Glomerular visceral epithelial cell (primary cell): ENCODE measurements around the gene CCDC192.
"Not testable (repeated sequence)": the region's sequence is repeated elsewhere in the genome, so short reads cannot be mapped to it uniquely, and the experiment has no call there.

Experiments
- DNase-seq: peaks from one replicate; pipeline ENCODE4 v3.0.0-alpha.2; 2016; ENCODE audit errors: extremely low spot score

Gene CCDC192, protein sequence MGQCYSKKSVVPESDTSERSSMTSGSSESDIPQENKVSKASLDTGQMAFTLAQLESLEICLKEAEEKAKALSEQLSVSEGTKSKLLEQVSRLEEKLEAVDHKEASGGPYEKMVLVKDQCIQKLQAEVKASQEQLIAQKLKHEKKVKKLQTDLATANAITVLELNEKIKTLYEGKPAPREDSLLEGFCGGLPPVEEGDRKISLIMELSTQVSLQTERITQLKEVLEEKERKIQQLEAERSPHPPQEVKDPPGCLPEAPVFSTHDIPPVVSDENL

DNA sequence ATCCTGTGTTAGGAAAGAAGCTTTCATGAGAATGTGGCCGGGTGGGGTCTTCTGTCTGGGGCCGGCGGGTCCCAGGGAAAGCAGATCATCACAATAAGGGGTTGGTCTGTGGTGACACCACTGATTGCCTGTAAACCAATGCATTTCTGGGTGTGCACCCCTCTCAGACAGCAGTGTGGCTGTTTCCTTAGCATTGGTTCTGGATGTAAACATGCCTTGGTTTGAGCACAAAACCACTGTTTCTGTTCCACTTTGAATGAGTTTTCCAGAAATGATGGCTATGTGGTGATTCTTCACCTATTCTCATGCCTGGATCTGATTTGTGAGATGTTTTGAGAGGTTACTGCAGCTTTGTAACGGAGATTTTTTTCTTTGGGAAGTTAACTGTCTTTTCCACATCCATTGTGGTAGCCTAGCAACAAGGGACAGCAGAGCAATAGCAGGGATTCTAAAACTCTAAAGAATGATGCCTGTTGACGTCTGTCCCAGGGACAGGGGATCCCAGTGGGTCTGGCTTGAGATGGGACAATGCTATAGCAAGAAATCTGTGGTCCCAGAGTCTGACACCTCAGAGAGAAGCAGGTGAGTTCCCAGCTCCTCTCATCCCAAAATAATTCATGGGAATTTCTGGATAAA, at the start of gene CCDC192:
CCDC192 (plus strand) TSS at position 466 of the 636 bp plus-strand sequence; CDS start at position 521, 55 bp downstream.
- DNase-seq = no peak

DNA sequence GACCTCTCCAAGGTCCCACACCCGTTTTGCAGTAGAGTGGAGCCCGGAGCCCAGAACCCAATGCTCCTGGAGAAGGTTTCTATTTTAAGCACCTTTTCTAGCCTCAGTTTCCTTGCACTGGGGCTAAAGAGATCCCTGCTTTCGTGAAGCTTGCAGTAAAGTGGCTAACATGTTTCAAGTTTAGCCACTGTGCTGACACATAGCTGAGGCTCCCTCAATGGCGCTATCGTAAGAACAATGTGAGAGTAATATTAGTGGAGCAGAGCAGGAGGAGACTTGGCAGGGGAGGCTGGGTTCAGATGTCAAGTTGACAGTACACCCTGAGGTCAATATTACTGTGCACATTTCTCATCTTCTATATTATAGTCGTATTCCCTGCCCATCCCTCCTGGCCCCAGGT, 46.4 kb upstream of the CCDC192 start:
- DNase-seq = no peak

DNA sequence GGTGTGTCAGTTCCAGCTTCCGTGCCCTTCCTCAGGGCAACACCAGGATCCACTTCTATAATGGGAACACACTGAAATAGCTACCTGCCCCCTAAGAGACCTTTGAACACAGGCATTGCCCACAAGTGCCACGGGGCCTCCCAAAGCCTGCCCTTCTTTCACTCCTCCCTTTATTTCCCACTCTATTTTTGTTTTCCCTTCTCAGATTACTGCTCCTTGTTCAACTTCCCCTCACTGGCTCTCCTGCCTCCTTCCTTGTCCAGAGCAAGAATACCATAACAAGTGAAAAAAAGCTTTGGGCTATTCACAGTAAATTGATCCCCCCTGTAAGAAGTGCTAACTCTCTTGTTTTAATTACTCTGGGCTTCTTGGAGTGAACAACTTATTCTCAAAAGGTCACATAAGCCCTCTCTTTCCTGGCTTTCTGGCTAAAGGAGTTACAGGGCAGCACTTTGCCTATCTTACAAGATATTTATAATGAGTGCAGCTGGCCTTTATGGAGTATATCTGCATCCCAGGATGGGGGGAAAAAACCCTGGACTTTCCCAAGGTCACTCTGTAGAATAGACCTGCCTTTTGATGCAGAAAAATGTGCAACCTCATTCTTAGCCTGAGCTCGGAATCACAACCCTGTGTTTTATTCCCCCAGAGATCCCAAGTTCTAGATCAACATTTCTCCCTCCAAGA, 43.0 kb upstream of the CCDC192 start:
- no peak for DNase-seq

DNA sequence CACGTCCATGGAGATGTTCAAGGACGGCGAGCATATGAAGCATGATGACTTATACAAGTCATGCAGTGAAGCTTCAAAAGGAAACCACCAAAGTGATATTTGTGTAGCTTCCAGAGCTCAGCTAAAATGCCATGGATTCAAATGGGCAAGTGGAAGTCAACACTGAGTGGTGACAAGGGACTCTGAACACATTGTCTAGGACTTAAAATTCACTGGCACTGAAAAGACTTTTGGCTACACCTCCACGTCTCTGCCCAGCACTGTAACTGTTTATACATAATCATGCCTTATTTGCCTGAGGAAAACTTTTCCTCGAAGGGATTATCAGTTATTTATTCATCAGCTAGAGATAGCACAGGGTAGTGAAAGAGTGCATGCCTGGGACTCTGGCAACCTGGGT, 39.1 kb upstream of the CCDC192 start:
- DNase-seq = no peak

DNA sequence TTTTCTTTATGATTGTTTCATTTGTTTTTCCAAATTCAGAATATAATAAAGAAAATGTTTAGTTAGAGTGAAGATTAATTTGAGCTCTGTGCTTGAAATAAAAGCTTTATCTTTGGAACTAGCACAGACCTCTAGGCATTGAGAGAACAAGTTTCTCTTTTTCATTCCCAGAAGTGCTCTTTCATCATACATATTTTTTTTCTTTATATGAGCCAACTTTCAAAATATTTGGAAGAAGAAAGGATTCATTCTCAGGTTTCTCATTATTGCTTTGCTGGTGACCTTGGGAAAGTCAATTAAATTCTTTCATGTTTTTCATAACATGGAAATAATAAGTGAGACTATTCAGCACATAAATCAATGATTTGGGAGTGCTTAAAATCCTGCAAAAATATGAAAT, 37.5 kb upstream of the CCDC192 start:
- no peak for DNase-seq

DNA sequence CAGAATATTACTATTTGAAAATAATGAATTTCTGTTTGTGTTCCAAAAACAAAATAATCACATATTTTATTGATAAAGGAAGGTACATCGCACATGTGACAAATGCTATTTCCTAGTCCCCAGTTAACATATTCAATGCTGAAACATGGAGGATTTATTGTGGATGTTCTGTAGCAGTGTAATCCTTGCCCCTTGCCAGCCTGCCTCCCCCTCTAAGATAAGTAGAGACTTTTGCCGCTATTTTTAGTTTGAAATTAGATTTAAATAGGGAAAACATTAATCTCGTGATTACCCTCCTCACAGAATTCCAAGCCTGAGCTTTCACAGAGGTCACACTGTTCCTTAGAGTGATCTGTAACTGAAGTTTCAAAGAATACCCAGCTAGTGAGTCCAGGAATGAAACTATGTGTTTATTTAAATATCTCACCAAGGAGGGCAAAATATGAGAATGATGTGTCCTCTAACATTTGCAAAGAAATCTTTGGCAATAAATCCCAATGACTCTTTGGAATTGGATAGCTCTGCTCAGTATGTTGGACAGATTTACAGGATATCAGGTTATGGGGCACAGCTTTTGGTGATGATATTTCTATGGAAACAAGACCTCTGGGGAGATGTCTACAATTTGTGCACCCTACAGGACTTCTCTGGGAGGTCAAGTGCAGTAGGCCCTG, 37.0 kb upstream of the CCDC192 start:
- DNase-seq = no peak

DNA sequence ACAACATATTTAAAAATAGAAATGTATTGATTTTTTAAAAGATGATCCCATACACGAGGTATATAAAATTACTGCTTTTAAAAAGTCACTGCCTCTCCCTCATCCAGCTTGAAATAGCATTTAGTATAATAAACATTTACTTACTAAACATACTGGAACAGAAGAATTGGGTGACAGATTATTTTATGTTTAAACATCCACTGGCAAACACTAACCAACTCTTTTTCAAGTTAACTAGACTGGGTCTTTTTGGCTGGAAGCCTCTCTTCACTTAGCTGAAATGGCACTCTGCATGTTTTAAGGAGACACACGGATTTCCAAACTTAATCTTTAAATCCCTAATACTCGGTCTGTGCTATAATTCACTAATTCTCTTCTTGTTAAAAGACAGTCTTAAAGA, 35.3 kb upstream of the CCDC192 start:
- no peak for DNase-seq

DNA sequence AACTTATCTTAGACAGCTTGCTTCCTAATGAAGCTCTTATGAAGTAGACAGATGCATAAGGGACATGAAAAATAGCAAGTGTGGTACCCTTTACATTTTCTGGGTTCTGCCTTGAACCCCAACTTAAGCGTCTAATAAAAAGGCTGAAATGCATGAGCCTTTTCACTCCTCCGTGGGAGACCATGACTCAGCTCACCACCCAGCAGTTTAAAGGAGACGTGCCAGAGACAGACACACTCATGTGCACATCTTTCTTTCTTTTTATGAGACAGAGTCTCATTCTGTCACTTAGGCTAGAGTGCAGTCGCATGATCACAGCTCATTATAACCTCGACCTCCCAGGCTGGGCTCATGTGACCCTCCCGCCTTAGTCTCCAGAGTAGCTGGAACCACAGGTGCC, 32.0 kb upstream of the CCDC192 start:
- DNase-seq = peak; percentile 23

DNA sequence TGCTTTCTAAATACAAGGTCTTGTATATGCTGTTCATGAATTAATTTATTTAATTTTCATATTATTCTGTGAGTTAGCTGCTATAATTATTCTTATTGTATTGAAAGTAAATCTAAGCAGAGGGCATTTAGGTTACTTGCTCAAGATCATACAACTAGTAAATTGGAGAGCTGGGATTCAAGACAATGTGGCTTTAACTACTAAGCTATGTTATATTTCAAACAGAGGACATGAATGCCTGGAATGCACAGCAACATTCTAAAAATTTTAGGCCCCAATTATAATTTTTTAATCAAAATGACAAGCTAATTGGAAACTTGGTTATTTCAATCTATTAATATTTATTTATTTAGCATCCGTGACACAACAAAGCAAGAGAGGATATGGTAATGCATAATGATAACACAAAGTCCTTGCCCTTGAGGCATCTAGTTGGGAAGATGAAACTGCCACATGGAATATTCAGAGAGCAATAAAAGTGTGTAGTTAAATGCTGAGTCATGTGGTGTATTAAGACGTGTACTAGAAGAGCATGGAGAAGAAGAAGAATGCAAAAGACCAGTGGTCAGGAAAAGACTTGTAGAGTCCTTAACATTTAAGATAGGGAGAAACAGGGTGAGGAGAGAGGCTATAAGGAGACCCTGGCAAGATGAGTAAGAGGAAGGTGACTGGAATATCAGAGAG, 29.9 kb upstream of the CCDC192 start:
- no peak for DNase-seq

DNA sequence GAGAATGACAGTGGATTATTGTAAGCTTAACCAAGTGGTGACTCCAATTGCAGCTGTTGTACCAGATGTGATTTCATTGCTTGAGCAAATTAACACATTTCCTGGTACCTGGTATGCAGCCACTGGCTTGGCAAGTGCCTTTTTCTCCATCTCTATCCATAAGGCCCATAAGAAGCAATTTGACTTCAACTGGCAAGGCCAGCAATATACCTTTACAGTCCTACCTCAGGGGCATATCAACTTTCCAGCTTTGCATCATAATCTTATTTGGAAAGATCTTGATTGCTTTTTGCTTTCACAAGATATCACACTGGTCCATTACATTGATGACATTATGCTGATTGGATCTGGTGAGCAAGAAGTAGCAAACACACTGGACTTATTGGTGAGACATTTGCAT, 26.2 kb upstream of the CCDC192 start:
- DNase-seq = not testable (repeated sequence)

DNA sequence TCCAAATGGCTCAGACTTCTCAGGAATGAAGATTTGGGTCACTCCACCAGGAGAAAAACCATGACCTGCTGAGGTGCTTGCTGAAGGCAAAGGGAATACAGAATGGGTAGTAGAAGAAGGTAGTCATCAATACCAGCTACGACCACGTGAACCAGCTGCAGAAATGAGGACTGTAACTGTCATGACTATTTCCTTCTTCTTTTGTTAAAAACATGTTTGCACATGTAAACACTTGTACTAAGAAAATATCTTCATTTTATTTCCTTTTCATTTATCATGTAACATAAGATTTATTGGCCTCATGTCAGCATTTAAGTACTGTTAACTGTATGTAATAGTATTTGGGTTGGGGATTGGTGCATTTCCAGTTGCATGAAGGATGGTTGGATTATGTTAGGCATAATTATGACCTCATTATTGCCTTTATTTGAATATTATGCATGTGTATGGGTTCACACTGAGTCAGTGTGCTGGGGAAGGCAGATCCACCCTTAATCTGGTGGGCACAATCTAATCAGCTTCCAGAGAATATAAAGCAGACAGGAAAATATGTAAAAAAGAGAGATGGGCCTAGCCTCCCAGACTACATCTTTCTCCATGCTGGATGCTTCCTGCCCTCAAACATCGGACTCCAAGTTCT, 23.4 kb upstream of the CCDC192 start:
- not testable (repeated sequence) for DNase-seq

DNA sequence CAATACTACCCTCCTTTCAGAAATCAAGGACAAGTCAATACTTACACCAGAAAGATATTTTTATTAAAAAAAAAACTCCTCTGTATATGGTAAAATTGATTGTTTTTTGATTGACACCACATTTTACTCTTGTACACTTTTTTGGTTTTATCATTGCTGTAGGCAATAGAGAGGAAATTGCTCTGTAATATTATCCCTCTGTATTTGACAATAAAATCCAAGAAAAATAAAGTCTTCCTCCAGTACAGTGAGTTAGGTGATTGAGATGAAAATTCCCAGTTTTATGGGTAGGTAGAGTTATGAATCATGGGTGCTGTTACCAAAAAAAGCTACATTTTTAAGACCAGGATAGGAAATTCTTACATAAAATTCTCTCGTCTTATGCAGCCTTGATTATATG, 22.6 kb upstream of the CCDC192 start:
- DNase-seq = no peak

DNA sequence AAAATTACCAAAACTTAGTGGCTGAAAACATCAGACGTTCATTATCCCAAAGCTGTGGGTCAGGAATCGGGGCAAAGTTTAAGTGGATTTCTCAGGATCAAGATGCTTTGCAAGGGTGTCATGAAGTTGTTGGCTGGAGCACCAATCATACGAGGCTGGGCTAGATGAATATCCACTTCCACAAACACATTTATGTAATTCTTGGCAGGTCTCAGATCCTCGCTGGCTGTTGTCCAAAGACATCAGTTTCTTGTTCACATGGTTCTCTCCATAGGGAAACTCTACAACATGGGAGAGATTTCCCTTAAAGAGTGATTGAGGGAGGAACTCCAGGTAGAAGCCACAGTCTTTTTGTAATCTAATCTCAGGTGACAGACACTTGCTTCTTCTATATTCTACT, 20.2 kb upstream of the CCDC192 start:
- no peak for DNase-seq

DNA sequence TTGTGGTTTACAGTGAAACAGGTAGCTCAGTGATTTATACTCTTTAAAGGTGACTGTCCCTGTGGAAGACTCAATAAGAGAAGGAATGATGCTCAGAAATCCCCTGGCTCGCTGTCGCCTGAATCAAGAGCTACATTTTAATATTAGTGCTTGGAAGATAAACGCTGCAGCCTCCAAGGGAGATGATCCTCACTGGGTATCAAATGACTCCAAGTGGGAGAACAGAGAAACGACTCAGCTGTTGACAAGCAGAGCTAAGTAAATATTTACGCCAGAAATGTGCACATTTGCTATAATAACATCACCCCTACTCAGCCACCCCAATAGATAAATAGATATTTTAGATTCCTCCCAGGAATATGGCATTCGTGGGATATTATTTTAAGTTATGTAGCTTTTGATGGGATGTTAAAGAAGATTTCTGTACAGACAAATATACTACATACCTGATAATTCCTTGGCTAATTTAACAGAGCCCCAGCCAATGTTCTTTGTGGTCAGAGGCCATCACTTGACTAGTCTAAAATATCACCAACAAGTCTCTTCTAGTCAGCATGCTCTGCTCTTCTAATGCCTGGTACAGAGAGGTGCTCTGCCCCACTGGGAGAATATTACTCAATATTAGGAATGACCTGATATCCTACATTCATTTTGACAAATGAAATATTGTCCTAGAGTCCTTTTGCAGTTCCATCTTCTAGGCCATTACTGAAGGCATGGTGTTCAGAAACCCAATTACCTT, 18.3 kb upstream of the CCDC192 start:
- no peak for DNase-seq

DNA sequence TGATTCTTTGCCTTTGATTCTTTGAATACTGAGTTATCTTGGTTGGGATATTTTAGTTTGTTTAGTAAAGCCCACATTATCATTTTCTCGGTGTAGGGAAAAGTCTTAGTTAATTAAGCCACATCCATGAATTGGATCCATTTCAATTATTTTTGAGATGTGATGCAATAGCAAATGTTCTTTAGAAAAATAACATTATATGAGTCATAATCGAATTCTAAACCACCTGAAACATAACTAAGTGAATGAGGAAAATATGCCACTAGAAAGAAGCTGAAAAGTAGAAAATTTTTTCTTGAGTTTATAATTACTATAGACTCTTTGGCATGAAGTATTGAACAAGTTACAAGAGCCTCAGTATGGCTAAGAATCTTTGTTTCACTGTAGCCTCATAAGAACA, 17.5 kb upstream of the CCDC192 start:
- no peak for DNase-seq

DNA sequence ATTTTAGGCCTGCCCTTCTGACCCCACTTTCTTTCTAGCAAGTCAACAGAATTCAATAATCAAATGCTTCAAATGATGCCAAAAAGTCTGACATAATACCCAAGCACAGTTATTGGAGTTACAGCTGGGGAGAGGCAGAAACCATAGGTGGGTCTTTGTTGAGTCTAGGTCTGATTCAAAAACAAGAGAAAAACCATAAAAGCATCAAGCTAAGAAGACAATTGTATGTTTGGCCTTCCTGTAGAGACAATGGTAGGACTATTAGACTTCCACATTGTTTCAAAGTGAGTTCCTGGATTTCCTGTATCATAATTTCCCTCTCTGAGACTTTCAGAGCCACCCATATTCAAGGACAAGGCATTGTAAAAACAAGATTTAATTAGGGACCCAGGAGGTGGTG, 16.8 kb upstream of the CCDC192 start:
- no peak for DNase-seq

DNA sequence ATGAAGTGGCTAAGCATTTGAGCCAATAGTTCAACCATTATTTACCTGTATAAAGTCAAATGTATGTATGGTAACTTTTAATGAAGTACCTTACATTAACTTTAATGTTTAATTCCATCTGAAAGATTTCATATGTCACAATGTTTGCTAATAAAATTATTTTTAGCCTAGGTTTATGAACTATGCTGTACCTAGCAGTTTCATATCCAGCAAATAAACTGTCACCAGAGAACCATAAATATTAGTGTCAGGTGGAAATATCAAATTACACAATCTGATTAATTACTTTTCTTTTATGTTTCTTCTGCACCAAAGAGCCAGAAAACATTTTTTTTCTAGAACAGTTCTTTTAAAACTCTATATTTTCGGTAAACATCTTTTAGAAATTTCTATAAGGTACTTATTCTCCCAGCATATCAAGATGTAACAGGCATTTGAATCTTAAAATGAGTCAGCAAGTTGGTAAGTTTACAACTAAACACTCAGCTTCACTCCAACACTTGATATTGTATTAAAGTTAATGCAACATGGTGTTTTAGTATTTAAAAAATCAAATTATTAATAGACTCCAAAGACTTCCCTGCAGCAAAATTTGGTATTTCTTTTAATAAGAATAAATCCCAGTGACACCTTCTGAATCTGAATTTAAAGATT, 8.5 kb upstream of the CCDC192 start:
- DNase-seq = no peak

DNA sequence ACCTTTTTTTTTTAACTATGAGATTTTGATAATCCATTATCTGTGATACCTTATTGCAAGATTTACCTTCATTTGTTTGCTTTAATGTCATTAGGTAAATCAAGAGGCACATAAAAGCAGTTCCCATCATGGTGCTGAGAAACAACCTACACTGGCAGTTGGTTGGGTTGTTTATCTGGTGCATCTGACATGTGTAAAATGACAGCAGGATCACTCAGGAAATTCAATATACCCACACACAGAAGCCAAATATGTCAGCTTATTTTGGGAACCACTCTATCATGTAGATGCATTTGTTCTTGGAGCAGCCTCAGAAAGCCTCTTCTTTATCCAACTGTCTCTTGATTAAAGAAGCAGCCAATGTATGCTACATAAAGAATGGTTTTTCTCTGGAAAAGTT, 7.8 kb upstream of the CCDC192 start:
- no peak for DNase-seq

DNA sequence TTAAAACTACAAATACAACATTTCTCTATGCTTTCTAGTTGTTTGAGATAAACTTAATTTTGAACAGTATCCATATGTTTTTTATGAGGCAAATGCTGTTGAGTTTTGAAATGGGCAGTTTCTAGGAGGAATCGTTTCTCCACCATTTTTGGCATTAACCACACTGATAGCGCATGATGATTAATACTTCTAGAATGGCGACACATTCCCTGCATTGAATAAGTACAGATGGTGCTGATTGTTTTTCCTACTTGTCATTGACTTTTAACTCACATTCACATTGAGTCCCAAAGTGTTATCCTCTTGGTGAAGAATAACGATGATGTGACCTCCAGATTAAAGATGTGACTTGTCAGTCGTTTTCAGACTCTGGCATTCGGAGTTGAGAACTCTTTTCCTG, 6.5 kb upstream of the CCDC192 start:
- peak; percentile 33 for DNase-seq

DNA sequence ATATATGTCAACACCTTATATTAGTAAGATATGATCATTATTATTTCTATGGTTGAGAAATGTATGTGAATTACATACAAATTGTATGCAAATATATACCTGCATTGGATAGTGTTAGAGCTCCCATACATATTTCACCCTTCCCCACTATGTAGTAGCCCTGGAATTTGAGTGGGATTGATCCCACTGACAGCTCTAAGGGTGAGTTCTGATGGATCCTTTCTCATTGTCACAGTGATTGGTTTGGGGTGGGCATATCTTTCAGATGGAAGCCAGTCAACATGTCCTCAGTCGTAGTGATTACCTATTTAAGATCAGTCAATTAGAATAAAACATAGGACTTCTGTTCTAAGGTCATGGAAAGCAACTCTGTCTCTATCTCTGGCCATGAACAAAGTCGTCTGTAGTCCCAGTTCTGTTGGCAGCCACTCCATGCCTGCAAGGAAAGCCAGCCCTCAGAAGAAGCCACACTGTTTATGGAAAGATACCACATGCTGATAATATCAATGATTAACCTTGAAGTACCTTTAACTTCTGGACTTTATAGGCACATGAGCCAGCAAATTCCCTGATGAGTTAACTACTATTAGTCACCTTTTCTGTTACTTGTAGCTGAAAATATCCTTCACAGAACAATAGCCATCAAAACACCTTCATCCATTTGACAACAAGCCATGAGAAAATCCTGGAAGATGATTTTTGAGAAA, 5.1 kb upstream of the CCDC192 start:
- DNase-seq = peak; percentile 86
